ENCODE results near the gene CCDC60.
"Not testable (repeated sequence)": the region's sequence is repeated elsewhere in the genome, so short reads cannot be mapped to it uniquely, and the experiment has no call there.

- not testable (repeated sequence) for TF ChIP-seq CTCF (conservative IDR thresholded peaks at IDR 0.05 in 1 of 2, IDR thresholded peaks at IDR 0.05 in 1 of 2; ENCODE audit: extremely low read depth in 1 of 2, insufficient read depth in 1 of 2, low read depth in 1 of 2, low read length in 2 of 2); EZH2 (IDR thresholded peaks at IDR 0.05; ENCODE audit: borderline replicate concordance, low read length)
Observed at GRCh38 chr12:119360366-119360765, 25.8 kb downstream of the CCDC60 start.

All from mammary epithelial cell (primary cell).